NT2/D1 (cell line): Measurements from ENCODE around the gene CCND2.

Experiments used
- DNase-seq: peaks from one replicate; pipeline ENCODE4 v3.0.0-alpha.2; 2011; ENCODE audit warnings: low read depth, low spot score
- H3K27me3 ChIP-seq: 2 replicates; pipeline ENCODE4 v1.6.0; 2011; ENCODE audit warnings: mild to moderate bottlenecking; ENCODE audit not compliant: insufficient read length, insufficient read depth
- H3K36me3 ChIP-seq: 2 replicates; pipeline ENCODE4 v1.6.1; 2011; ENCODE audit warnings: mild to moderate bottlenecking, low read length, mixed read lengths; ENCODE audit not compliant: insufficient read depth, insufficient read length
- H3K4me1 ChIP-seq: 2 replicates; pipeline ENCODE4 v1.5.1; 2011; ENCODE audit not compliant: insufficient read depth, insufficient read length
- H3K4me3 ChIP-seq: 2 replicates; pipeline ENCODE4 v1.5.1; 2011; ENCODE audit warnings: low read depth; ENCODE audit not compliant: insufficient read length
- H3K9ac ChIP-seq: 2 replicates; pipeline ENCODE4 v1.6.0; 2011; ENCODE audit warnings: low read depth; ENCODE audit not compliant: insufficient read length
- H3K9me3 ChIP-seq: 2 replicates; pipeline ENCODE4 v1.5.1; 2011; ENCODE audit warnings: mild to moderate bottlenecking, low read length; ENCODE audit not compliant: insufficient read depth
- SUZ12 ChIP-seq: IDR thresholded peaks from 2 replicates; pipeline ENCODE4 v1.6.1; 2011; ENCODE audit not compliant: insufficient read length, insufficient read depth; ENCODE audit errors: extremely low read depth
- YY1 ChIP-seq: IDR thresholded peaks from 2 replicates; pipeline ENCODE4 v1.6.1; 2011; ENCODE audit not compliant: insufficient read length, insufficient read depth
- ZNF274 ChIP-seq: IDR thresholded peaks from 2 replicates; pipeline ENCODE4 v1.6.1; 2011; ENCODE audit warnings: mild to moderate bottlenecking, low read depth, low read length

The CCND2 gene

GRCh38 chr12:4277857-4278256 lies 4.3 kb downstream of the CCND2 start:
- no peak overlapping the region for H3K4me3 ChIP-seq
- peaks cover 5% of the 10 kb centered on the region for H3K27me3 ChIP-seq
- peaks cover 18% of the 10 kb centered on the region for H3K4me1 ChIP-seq
- DNase-seq: no peak
- no peak for TF ChIP-seq YY1
- no peak for TF ChIP-seq SUZ12
- no peak for TF ChIP-seq ZNF274
- H3K9me3 ChIP-seq: no peaks in the 10 kb centered on the region
- no peak overlapping the region for H3K9ac ChIP-seq
- peaks cover 69% of the 10 kb centered on the region for H3K36me3 ChIP-seq

- Histone ChIP-seq H3K9ac (no peak overlapping the region), H3K36me3 (peaks cover 77% of the 10 kb centered on the region), H3K4me3 (no peak overlapping the region), H3K27me3 (no peaks in the 10 kb centered on the region), H3K4me1 (peaks cover 16% of the 10 kb centered on the region), H3K9me3 (no peaks in the 10 kb centered on the region)
- no peak for DNase-seq
- TF ChIP-seq YY1 (no peak), ZNF274 (no peak), SUZ12 (no peak)
Observed at GRCh38 chr12:4278329-4279197, 5.0 kb downstream of the CCND2 start.

DNA sequence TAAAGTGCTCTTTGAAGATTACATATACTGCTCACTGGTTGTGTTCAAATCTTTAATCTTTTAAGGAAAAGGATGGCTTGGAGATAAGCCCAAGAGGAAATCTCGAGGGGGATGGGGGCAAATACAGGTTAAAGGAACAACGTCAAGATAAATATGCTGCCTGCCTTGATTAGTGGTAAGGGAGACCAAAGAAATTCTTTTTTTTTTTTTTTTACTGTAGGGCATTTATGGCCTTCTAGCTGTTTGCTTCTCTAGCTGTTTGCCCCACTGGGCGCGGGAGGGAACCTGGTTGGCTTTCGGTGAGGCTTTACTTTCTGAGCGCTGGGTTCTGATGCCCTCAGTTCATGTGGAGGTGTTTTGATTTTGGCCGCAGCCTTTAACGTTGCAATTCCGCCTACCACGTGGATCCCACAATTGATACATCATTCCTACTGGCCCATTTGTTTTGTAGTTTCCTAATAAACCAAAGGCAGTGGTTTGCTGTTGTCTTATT lies 5.7 kb downstream of the CCND2 start:
- no peaks in the 10 kb centered on the region for H3K9me3 ChIP-seq
- peaks cover 83% of the 10 kb centered on the region for H3K36me3 ChIP-seq
- no peak for TF ChIP-seq SUZ12
- no peak for TF ChIP-seq YY1
- no peak for TF ChIP-seq ZNF274
- H3K4me1 ChIP-seq: peaks cover 16% of the 10 kb centered on the region
- DNase-seq: no peak
- H3K27me3 ChIP-seq: no peaks in the 10 kb centered on the region
- H3K4me3 ChIP-seq: no peak overlapping the region
- H3K9ac ChIP-seq: no peak overlapping the region

GRCh38 chr12:4280351-4281163 lies 7.0 kb downstream of the CCND2 start:
- Histone ChIP-seq H3K4me3 (no peak overlapping the region), H3K27me3 (no peaks in the 10 kb centered on the region), H3K9ac (no peak overlapping the region), H3K36me3 (peaks cover 95% of the 10 kb centered on the region), H3K4me1 (peaks cover 19% of the 10 kb centered on the region), H3K9me3 (no peaks in the 10 kb centered on the region)
- no peak for DNase-seq
- no peak for TF ChIP-seq SUZ12
- TF ChIP-seq ZNF274: no peak
- no peak for TF ChIP-seq YY1

DNA sequence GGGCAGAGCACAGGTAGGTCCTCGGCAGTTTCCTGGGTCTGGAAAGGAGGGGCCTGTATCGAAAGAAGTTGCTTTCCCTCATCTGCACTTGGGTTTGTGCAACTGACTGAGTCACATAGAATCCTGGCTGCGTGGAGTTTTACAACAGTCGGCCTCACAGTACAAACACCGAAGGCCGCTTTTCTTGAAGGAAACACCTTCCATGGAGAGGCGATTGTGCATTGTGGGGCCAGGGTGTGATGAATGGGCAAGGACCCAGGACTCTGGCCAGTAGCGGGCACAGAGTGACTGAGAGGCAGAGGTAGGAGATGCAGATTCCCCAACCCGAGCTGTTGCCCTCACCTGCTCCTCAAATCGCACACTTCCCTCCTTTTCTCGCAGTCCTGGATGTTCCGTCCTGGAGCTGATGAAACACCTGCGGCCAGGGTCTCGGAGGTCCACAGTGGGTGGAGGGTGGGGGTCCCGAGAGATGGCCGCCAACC lies 7.7 kb downstream of the CCND2 start:
- Histone ChIP-seq H3K36me3 (peaks cover 97% of the 10 kb centered on the region), H3K9ac (no peak overlapping the region), H3K4me3 (no peak overlapping the region), H3K27me3 (no peaks in the 10 kb centered on the region), H3K4me1 (peaks cover 20% of the 10 kb centered on the region), H3K9me3 (no peaks in the 10 kb centered on the region)
- no peak for DNase-seq
- TF ChIP-seq YY1 (no peak), SUZ12 (no peak), ZNF274 (no peak)

DNA sequence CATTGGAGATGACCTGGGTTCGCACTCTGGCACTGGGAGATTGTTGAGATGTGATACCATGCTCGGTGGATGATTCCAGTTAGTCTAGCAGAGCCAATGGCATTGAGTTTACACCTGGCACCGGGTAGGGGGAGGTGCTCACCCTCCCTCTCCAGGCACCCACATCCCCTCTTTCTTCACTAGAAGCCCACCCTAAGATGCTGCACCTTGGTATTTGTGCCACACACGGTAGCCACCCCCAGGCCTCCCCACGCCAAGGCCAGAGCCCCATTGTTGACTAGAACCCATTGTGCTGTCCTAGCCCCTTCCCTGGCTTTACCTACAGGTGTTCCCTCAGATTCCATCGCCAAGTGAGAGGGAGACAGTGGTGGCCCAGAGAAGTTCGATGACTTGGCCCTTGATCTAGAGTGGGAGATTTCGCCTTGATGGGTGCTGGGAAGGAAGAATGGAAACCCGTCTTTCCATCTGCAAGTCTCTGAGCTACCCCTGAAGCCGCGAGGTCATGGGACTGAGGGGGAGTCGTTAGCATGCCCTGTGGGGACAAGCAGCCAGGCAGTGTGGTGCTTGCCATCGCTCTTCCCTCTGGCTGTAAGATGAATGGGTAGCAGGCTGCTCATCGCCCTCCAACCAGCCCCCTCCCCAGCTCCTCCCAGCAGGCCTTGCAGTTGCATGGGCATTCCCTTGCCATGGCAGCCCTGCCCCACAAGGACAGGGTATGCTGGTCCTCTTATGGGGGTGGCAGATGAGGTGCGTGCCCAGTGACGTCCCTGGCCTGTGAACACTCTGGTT lies 8.7 kb downstream of the CCND2 start:
- peaks cover 30% of the 10 kb centered on the region for H3K4me1 ChIP-seq
- no peak for DNase-seq
- TF ChIP-seq YY1: no peak
- TF ChIP-seq ZNF274: no peak
- no peak for TF ChIP-seq SUZ12
- H3K4me3 ChIP-seq: no peak overlapping the region
- peaks cover 98% of the 10 kb centered on the region for H3K36me3 ChIP-seq
- no peaks in the 10 kb centered on the region for H3K27me3 ChIP-seq
- H3K9ac ChIP-seq: no peak overlapping the region
- H3K9me3 ChIP-seq: no peaks in the 10 kb centered on the region
